ENCODE results near the gene TMBIM4. TPM values are rescaled to one million over a fixed set of nuclear protein-coding genes. Genes with fewer than 3 reads are reported as not detected.
"Not testable (repeated sequence)": the region's sequence is repeated elsewhere in the genome, so short reads cannot be mapped to it uniquely, and the experiment has no call there.

The TMBIM4 gene, protein sequence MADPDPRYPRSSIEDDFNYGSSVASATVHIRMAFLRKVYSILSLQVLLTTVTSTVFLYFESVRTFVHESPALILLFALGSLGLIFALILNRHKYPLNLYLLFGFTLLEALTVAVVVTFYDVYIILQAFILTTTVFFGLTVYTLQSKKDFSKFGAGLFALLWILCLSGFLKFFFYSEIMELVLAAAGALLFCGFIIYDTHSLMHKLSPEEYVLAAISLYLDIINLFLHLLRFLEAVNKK
- total RNA-seq (2022) (51.5 and 60.3 TPM in 2 replicates), Bru-seq, nascent RNA (percentile 83 among the genes with signal in this experiment), BruChase-seq, experiment 1, labeled RNA remaining after a 2-hour chase (percentile 84 among the genes with signal in this experiment), BruChase-seq, experiment 2, labeled RNA remaining after a 6-hour chase (percentile 91 among the genes with signal in this experiment)
- long read RNA-seq, transcript TMBIM4-202 (7 exons, 2,952 nt): major isoform, 120 of 133 reads
- long read RNA-seq, partial matches to known transcripts: 0 of 133 reads
- long read RNA-seq, other reads (novel, unspliced or antisense): 9 of 133 reads

DNA sequence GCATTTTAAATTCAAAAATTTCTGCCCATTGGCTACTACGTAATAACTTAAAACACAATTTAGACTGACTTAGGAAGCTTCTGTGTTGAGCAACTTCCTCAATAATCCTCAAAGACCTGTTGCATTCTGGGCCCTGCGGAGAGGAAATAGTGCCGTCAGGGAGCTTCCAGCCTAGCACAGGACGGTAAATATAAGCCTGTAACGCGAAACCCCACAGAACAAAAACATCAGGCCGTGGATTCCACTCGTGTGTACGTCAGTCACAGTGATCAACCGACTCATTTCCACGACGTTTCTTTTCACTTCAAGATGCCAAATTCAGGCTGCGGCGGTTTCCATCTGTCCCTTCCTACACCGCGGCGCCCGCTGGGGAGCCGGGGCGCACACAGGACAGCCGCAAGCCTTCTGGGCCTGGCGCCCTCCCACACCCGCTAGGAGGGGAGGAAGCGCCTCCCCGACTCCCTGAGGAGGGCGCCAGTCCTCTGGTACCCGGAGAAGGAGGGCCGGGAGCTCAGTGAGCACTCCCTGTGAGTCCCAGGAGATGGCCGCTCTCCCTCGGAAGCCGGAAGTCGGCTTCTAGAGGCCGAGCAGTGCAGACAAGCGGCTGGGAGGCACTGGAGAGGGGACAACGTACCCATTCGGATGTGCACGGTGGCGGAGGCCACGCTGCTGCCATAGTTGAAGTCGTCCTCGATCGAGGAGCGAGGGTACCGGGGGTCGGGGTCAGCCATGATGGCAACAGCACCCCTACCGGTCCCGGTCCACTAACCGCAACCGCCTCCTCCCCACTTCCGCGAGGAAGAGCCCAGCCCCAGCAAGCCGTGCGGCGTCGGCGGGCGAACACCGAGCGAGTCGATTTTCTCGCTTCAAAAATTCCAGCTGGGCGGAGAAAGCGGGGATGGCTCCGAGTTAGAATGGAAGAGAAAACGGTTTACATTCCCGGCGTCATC is at the start of gene TMBIM4:
Gene TMBIM4, minus strand, starts transcription at position 776 of the 950 bp plus-strand sequence. Its CDS starts 45 bp downstream, at position 731.
- POLR2A ChIA-PET: interaction anchor here (0.5 to 2.0 kb wide), 21 partner anchors 11 to 1607 kb away, joined by 3 to 19 read pairs (median 5); partner anchors contain the start of genes HELB and LLPH
- TSS peak; percentile 85 for BruUV-seq (replicated peaks)
- Histone ChIP-seq H3K9me3 (0 out of 2 replicates have a peak, but pooled peaks cover 5% of the 10 kb centered on the region), H3K4me1 (no peaks in the 10 kb centered on the region), H3K27me3 (replicated peaks; ENCODE audit: control insufficient read depth, insufficient read depth, low read length) (no peaks in the 10 kb centered on the region), H3K36me3 (ENCODE audit: control insufficient read depth, insufficient read depth, low read length) (no peaks in the 10 kb centered on the region), H3K4me3 (ENCODE audit: low read depth, low read length) (peak within 1 kb of the TSS; percentile 97)
- Mint-ChIP-seq H3K4me3 (ENCODE audit: unreplicated experiment) (peak within 1 kb of the TSS; percentile 100), H3K9me3 (ENCODE audit: unreplicated experiment) (no peaks in the 10 kb centered on the region), H3K27me3 (ENCODE audit: insufficient read depth, unreplicated experiment) (no peaks in the 10 kb centered on the region), H3K27ac (ENCODE audit: unreplicated experiment) (peak within 1 kb of the TSS; percentile 99), H3K4me1 (ENCODE audit: low read depth, unreplicated experiment) (peaks cover 15% of the 10 kb centered on the region), H3K36me3 (ENCODE audit: insufficient read depth, unreplicated experiment) (peaks cover 13% of the 10 kb centered on the region)
- peak; percentile 91 to 93 for DNase-seq
- TF ChIP-seq, protein P1, sequence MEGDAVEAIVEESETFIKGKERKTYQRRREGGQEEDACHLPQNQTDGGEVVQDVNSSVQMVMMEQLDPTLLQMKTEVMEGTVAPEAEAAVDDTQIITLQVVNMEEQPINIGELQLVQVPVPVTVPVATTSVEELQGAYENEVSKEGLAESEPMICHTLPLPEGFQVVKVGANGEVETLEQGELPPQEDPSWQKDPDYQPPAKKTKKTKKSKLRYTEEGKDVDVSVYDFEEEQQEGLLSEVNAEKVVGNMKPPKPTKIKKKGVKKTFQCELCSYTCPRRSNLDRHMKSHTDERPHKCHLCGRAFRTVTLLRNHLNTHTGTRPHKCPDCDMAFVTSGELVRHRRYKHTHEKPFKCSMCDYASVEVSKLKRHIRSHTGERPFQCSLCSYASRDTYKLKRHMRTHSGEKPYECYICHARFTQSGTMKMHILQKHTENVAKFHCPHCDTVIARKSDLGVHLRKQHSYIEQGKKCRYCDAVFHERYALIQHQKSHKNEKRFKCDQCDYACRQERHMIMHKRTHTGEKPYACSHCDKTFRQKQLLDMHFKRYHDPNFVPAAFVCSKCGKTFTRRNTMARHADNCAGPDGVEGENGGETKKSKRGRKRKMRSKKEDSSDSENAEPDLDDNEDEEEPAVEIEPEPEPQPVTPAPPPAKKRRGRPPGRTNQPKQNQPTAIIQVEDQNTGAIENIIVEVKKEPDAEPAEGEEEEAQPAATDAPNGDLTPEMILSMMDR (IDR thresholded peaks at IDR 0.05; ENCODE audit: insufficient read depth in 1 of 2, low read depth in 1 of 2, low read length in 1 of 2, severe bottlenecking in 1 of 2, unreplicated experiment in 1 of 2): peak; percentile 58 to 59
- intact Hi-C loops (cut with micrococcal nuclease; ENCODE audit: unreplicated experiment): loop anchor here (1.0 kb wide), 5 partner anchors 24 to 100 kb away; partner anchors contain the start of gene LLPH
- CTCF ChIA-PET: interaction anchor here (0.6 to 2.3 kb wide), 20 partner anchors 10 to 548 kb away, joined by 3 to 16 read pairs (median 4); partner anchors contain the start of genes HELB and LLPH

DNA sequence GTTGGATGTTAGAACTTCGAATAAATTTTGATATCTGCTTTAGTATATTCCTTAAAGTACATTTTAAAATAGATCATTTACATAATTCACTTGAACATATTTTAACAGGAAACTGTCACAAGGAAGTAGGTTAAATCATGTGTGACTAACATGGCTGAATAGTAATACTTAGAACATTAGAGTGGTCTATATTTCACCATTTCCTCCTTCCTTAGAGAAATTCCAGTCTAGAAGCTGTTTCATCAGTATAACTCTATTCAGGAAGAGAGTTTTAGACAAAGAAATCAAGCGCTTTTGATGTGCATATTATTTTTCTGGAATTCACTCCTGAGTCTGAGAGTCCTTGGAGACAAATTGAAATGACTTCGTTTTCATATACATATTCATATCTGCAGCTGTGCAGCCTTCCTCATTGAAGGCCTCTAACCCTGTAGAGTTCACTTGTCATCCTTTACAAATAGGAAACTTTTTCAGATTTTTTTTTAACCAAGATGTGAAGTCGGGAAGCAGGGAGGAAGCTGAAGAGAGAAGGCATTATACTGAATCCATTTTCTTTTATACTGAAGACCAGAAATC is 47.6 kb upstream of the TMBIM4 start:
- no TSS peak for BruUV-seq (replicated peaks)
- ChIA-PET POLR2A (no interaction called here), CTCF (no interaction called here)
- no peak overlapping the region for H3K4me3 Mint-ChIP-seq (ENCODE audit: unreplicated experiment)
- H3K4me1 ChIP-seq: peaks cover 21% of the 10 kb centered on the region
- intact Hi-C loops (cut with micrococcal nuclease; ENCODE audit: unreplicated experiment): no loop called here
- H3K4me1 Mint-ChIP-seq (ENCODE audit: low read depth, unreplicated experiment): peaks cover 10% of the 10 kb centered on the region
- TF ChIP-seq, protein P1 (IDR thresholded peaks at IDR 0.05; ENCODE audit: insufficient read depth in 1 of 2, low read depth in 1 of 2, low read length in 1 of 2, severe bottlenecking in 1 of 2, unreplicated experiment in 1 of 2): no peak
- no peaks in the 10 kb centered on the region for H3K36me3 ChIP-seq (ENCODE audit: control insufficient read depth, insufficient read depth, low read length)
- no peak overlapping the region for H3K27ac Mint-ChIP-seq (ENCODE audit: unreplicated experiment)
- no peaks in the 10 kb centered on the region for H3K27me3 ChIP-seq (replicated peaks; ENCODE audit: control insufficient read depth, insufficient read depth, low read length)
- no peak for DNase-seq
- peaks cover 12% of the 10 kb centered on the region for H3K36me3 Mint-ChIP-seq (ENCODE audit: insufficient read depth, unreplicated experiment)
- H3K9me3 ChIP-seq: peaks cover 6% of the 10 kb centered on the region; the same call in 1 of the 2 replicates
- H3K9me3 Mint-ChIP-seq (ENCODE audit: unreplicated experiment): peaks cover 17% of the 10 kb centered on the region
- no peaks in the 10 kb centered on the region for H3K27me3 Mint-ChIP-seq (ENCODE audit: insufficient read depth, unreplicated experiment)
- H3K4me3 ChIP-seq (ENCODE audit: low read depth, low read length): no peak overlapping the region

- DNase-seq; H3K4me3 ChIP-seq (ENCODE audit: low read depth, low read length); CTCF ChIA-PET; H3K9me3 ChIP-seq; H3K27me3 Mint-ChIP-seq (ENCODE audit: insufficient read depth, unreplicated experiment); H3K4me3 Mint-ChIP-seq (ENCODE audit: unreplicated experiment); H3K27ac Mint-ChIP-seq (ENCODE audit: unreplicated experiment); H3K27me3 ChIP-seq (replicated peaks; ENCODE audit: control insufficient read depth, insufficient read depth, low read length); H3K36me3 ChIP-seq (ENCODE audit: control insufficient read depth, insufficient read depth, low read length); BruUV-seq (replicated peaks); intact Hi-C loops (cut with micrococcal nuclease; ENCODE audit: unreplicated experiment): not testable (repeated sequence)
- POLR2A ChIA-PET: interaction anchor here (0.6 kb wide), 1 partner anchor 43 kb away, joined by 3 read pairs; no protein-coding TSS in a partner anchor
- H3K36me3 Mint-ChIP-seq (ENCODE audit: insufficient read depth, unreplicated experiment): peaks cover 13% of the 10 kb centered on the region
- H3K4me1 Mint-ChIP-seq (ENCODE audit: low read depth, unreplicated experiment): peaks cover 10% of the 10 kb centered on the region
- peaks cover 21% of the 10 kb centered on the region for H3K4me1 ChIP-seq
- H3K9me3 Mint-ChIP-seq (ENCODE audit: unreplicated experiment): peaks cover 26% of the 10 kb centered on the region
These were observed 43.2 kb upstream of the TMBIM4 start for GRCh38 chr12:66213011-66213410.

GRCh38 chr12:66211573-66211972 is 41.8 kb upstream of the TMBIM4 start:
- intact Hi-C loops (cut with micrococcal nuclease; ENCODE audit: unreplicated experiment); H3K9me3 ChIP-seq; BruUV-seq (replicated peaks); POLR2A ChIA-PET; H3K4me3 Mint-ChIP-seq (ENCODE audit: unreplicated experiment); H3K4me3 ChIP-seq (ENCODE audit: low read depth, low read length); H3K27me3 Mint-ChIP-seq (ENCODE audit: insufficient read depth, unreplicated experiment); H3K27me3 ChIP-seq (replicated peaks; ENCODE audit: control insufficient read depth, insufficient read depth, low read length); DNase-seq; CTCF ChIA-PET; H3K36me3 ChIP-seq (ENCODE audit: control insufficient read depth, insufficient read depth, low read length); H3K27ac Mint-ChIP-seq (ENCODE audit: unreplicated experiment): not testable (repeated sequence)
- Mint-ChIP-seq H3K9me3 (ENCODE audit: unreplicated experiment) (peaks cover 26% of the 10 kb centered on the region), H3K4me1 (ENCODE audit: low read depth, unreplicated experiment) (peaks cover 10% of the 10 kb centered on the region), H3K36me3 (ENCODE audit: insufficient read depth, unreplicated experiment) (peaks cover 13% of the 10 kb centered on the region)
- H3K4me1 ChIP-seq: peaks cover 21% of the 10 kb centered on the region

All from Caco-2 (cell line).